GM21619 (cell line): ENCODE measurements around the gene CNNM2.

Experiments used
- ATAC-seq: cut with Tn5 transposase; IDR thresholded peaks from one replicate; pipeline ENCODE4 v1.9.1; 2021; ENCODE audit not compliant: unreplicated experiment

CNNM2 gene

GRCh38 chr10:103067956-103068355 is 149.9 kb downstream of the CNNM2 start:
- ATAC-seq: no peak

GRCh38 chr10:103069453-103070331 is 151.6 kb downstream of the CNNM2 start:
- peak; percentile 46 for ATAC-seq

- ATAC-seq: no peak
Measured at GRCh38 chr10:103072276-103072675, 154.2 kb downstream of the CNNM2 start.

DNA sequence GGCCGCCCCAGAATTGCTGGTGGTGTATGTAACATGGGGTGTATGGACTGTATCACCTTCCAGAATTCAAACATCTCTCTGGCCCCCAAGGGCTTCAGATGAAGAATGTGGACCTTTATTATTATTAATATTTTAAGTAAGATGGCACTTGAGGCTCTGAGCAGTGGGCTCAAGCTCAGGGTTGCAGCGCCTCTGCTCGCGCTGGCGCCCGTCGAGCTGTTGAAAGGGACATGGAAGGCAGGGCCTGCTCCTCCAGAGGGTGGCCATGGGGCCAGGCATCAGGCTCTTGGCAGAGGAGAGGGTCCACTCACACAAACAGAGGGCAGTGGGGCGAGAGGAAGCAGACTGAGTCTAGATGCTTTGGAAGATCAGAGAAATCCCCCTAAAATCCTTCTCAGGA is 154.8 kb downstream of the CNNM2 start:
- no peak for ATAC-seq

- ATAC-seq: no peak
Measured at GRCh38 chr10:103077020-103077419, 158.9 kb downstream of the CNNM2 start.

DNA sequence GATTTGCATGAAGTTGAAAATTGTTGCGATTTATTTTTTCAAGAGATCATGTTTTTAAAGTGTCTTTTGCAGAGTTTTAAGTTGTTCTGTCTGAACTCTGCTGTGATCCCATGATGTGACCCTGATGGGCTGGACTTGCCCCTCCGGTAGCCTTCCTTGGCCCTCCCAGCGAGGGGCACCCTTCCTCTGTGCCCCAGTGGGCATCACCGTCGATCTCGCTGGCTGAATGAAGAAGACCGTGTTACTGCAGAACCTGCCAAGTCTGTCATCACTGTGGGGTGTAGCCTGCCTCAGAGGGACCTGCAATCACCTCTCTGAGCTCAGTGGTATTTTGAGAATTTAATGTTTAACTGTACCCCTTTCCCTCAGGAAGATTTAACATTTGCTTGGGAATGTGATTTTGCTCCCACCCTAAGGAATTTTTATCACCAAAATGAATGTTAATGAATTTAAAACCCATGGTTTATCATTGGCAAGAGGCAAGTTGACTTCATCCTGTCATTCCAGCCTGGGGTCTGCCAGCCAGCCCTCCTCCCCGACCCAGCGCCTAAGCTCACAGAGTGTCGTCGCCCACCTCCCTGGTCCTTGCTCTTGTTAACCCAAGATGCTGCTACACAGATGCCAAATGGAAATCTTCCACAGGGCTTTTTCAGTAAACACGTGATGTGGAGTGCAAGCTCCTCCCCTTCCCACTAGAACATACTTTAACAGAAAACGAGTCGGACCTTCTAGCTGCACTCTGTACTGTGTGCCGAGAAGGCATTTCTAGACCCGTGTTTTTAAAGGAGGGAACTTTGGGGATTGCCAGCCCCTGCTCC is 159.6 kb downstream of the CNNM2 start:
- ATAC-seq: no peak

- no peak for ATAC-seq
Measured at GRCh38 chr10:103078309-103078615, 160.2 kb downstream of the CNNM2 start.

- no peak for ATAC-seq
Measured at GRCh38 chr10:103078676-103079075, 160.6 kb downstream of the CNNM2 start.

GRCh38 chr10:103079100-103079499 is 161.0 kb downstream of the CNNM2 start:
- no peak for ATAC-seq

DNA sequence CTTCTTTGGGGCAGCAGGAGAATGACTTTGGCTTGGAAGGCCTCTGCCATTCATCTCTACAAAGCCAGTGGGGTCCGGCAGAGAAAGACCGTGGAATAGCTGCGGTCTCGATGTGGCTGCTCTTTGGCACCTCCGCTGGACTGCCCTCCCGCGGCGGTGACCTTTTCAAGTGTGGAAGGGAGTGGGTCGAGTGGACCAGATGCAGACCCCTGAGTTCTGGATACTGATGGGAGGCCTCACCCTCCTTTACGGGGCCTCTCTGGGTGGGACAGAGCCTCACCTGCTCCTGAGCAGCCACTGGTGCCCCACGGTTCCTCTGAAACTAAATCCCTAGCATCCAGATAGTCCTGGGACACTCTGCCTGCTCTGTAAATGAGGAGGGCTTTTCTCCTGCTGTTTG is 161.9 kb downstream of the CNNM2 start:
- no peak for ATAC-seq

DNA sequence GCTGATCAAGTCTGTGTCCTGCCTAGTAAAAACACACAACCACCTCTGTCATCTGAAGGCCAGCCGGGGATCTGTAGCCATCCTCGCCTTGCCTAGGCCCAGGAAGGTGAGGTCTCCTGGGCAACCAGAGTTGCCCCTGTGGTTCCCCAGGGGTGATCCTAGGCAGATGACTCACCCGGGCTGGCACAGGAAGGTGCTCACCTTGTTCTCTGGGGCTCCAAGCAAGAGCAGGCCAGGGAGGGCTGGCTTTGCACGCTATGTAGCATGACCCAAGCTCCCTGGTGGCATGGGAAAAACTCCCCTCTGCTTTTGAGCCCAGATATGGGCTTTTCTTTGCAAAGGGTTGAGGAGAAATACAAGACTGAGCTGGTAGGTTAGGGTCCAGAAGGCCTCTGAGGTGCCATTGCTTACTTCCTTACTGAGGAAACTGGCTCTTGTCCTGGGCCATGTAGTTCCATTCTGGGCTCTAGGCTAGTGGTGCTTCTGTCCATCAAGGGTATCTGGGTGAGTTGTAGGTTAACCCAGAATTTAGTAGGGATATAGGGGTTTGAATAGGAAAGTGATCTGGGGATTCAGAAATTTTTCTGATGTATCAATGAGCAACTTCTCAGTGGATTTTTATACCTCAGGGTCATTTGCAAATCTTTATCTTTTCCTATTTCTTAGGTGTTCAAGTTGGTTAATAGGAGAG is 162.9 kb downstream of the CNNM2 start:
- no peak for ATAC-seq

- ATAC-seq: no peak
Measured at GRCh38 chr10:103082683-103083082, 164.6 kb downstream of the CNNM2 start.

- no peak for ATAC-seq
Measured at GRCh38 chr10:103083266-103083976, 165.3 kb downstream of the CNNM2 start.

DNA sequence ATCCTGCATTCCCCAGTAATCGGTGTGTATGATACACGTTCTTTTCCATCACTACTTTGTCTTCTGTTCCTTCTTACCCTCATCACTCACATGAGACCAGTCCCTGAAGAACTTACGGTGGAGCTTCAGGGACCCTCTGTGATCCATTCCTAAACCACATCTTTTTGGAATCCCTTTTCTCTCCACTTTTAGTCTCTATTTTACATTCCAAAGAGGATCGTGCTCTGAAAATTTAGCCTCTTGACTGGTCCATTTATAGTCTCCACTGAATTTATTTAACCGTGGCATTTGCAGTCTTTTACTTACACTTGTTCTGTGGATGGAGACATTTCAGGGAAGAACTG is 165.9 kb downstream of the CNNM2 start:
- ATAC-seq: no peak

- ATAC-seq: no peak
Measured at GRCh38 chr10:103086261-103086660, 168.2 kb downstream of the CNNM2 start.

DNA sequence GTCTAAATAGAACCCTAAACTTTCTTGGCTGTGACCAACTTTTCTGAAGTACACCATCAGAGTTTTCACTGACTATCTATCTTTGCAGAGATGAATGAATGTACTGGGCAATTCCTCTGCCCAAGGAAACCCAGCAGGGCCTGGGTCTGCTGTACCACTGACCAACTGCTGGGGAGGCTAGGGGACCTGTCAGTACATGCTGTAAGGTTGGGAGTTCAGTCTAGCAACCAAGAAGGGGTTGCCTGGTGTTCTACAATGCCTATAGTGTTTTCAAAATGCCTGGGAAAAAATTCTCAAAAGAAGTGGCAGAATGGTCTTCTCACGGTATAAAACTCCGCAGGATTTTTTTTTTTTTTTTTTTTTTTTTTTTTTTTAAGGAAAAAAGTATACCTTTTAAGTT is 168.7 kb downstream of the CNNM2 start:
- ATAC-seq: no peak

GRCh38 chr10:103089493-103089892 is 171.4 kb downstream of the CNNM2 start:
- no peak for ATAC-seq

GRCh38 chr10:103090911-103091310 is 172.8 kb downstream of the CNNM2 start:
- no peak for ATAC-seq

DNA sequence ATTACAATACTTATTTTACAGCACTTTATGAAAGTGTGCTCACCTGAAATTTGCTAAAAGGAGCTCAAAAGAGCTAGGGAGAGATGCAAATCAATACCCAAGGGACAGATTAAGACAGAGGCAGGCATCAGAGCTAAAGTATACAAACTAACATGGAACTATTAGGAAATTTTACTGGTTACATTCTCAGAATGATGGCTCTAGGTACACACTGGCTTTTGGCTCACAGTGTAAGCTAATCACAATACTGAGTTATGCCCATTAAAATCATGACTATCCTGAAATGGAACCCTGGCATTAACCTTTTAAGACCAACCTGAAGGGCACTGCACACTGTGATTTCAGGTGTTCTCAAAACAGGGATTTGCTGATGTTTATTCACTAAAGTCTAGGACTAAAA is 176.9 kb downstream of the CNNM2 start:
- no peak for ATAC-seq

- no peak for ATAC-seq
Measured at GRCh38 chr10:103096130-103096529, 178.0 kb downstream of the CNNM2 start.

DNA sequence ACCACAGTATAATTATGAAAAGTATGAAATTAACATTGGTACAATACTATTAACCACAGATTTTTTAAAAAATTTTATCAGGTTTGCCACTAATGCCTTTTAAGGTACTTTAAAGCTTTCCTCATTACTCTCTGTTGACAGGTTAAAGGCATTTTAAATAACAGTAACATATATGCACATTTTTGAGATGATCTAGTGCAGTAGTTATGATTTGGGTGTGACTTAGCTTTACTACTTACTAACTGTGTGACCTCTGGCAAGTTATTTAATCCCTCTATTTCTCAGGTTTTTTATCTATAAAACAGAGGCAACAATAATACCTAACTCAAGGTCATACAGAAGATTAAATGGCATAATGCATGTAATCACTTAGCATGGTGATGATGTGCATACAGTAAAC is 180.1 kb downstream of the CNNM2 start:
- no peak for ATAC-seq
